ENCODE results near the gene RASSF3.

The RASSF3 gene, protein sequence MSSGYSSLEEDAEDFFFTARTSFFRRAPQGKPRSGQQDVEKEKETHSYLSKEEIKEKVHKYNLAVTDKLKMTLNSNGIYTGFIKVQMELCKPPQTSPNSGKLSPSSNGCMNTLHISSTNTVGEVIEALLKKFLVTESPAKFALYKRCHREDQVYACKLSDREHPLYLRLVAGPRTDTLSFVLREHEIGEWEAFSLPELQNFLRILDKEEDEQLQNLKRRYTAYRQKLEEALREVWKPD

DNA sequence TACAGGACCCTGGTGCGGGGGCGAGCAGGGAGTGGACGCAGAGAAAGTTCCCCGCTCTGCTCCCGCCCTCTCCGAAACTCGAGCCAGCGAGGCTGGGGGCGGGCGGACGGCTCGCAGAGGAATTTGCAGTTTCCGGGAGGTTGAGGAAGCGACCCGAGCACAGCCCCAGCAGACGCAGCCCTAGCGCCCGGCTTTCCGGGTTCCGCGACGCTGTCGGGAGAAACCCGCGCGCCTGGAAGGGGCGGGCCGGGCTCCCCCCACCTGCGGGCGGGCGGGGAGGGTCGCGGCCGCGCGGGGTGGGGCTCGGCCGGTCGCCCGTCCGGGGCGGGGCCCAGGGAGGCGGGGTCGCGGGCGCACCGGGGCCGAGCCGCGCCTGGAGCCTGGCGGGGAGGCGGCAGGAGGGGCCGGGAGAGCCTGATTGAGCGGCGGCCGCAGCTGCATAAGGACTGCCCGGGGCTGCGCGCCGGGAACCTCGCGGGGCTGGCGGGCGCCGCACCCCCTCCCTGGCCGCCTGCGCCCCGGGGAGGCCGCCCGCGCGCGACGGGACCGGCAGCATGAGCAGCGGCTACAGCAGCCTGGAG, at the start of gene RASSF3:
TSS of gene RASSF3 (plus strand) at position 417 of the 581 bp plus-strand sequence. CDS start at position 555, 138 bp downstream.
- TF ChIP-seq, protein P1, sequence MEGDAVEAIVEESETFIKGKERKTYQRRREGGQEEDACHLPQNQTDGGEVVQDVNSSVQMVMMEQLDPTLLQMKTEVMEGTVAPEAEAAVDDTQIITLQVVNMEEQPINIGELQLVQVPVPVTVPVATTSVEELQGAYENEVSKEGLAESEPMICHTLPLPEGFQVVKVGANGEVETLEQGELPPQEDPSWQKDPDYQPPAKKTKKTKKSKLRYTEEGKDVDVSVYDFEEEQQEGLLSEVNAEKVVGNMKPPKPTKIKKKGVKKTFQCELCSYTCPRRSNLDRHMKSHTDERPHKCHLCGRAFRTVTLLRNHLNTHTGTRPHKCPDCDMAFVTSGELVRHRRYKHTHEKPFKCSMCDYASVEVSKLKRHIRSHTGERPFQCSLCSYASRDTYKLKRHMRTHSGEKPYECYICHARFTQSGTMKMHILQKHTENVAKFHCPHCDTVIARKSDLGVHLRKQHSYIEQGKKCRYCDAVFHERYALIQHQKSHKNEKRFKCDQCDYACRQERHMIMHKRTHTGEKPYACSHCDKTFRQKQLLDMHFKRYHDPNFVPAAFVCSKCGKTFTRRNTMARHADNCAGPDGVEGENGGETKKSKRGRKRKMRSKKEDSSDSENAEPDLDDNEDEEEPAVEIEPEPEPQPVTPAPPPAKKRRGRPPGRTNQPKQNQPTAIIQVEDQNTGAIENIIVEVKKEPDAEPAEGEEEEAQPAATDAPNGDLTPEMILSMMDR (IDR thresholded peaks at IDR 0.05; ENCODE audit: insufficient read depth, low read depth, low read length, missing control alignments), result no peak
- peak; percentile 92 for DNase-seq (ENCODE audit: low read depth)
- H3K4me3 ChIP-seq (ENCODE audit: low read depth, low read length), result peak within 1 kb of the TSS; percentile 98

DNA sequence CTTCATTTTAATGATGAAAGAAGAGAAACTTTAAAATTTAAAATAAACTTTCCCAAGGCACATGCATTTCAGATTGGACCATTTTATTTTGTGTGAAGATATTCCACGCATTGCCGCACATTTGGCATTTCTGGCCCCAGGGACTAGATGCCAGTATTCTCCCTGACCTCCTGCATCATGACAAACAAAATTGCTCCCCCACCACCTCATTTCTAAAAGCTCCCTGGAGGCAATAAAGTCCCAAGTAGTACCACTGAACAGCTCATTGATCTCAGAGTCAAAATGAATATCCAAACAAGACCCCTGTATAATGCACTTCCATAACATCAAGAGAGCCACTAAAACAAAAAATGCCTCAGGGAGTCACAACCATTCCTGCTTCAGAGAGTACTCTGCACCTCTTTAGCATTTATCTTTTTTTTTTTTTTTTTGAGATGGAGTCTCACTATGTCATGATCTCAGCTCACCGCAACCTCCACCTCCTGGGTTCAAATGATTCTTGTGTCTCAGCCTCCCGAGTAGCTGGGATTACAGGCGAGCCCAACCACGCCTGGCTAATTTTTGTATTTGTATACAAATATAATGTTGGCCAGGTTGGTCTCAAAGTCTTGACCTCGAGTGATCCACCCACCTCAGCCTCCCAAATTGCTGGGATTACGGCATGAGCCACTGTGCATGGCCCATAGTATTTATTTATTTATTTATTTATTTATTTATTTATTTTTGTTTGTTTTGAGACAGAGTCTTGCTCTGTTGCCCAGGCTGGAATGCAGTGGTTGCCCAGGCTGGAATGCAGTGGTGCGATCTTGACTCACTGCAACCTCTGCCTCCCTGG, 48.8 kb upstream of the RASSF3 start:
- no peak overlapping the region for H3K4me3 ChIP-seq (ENCODE audit: low read depth, low read length)
- no peak for DNase-seq (ENCODE audit: low read depth)
- TF ChIP-seq, protein P1 (IDR thresholded peaks at IDR 0.05; ENCODE audit: insufficient read depth, low read depth, low read length, missing control alignments), result no peak

DNA sequence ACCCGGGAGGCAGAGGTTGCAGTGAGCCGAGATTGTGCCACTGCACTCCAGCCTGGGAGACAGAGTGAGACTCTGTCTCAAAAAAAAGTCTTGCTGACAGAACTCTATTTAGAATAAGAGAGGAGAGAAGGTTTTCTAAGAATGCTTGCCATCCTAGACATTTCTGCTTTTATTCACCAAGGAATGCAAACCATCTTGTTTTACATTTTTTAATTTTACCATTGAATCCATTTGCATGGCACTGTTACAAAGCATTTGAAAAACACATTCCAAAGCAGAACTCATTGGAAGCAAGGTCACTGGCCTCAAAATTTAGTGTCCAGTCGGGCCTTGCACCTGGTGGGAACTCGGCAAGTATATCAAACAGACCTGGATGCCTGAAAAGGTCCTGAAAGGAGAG, 44.2 kb upstream of the RASSF3 start:
- TF ChIP-seq, protein P1 (IDR thresholded peaks at IDR 0.05; ENCODE audit: insufficient read depth, low read depth, low read length, missing control alignments), result no peak
- no peak overlapping the region for H3K4me3 ChIP-seq (ENCODE audit: low read depth, low read length)
- no peak for DNase-seq (ENCODE audit: low read depth)

DNA sequence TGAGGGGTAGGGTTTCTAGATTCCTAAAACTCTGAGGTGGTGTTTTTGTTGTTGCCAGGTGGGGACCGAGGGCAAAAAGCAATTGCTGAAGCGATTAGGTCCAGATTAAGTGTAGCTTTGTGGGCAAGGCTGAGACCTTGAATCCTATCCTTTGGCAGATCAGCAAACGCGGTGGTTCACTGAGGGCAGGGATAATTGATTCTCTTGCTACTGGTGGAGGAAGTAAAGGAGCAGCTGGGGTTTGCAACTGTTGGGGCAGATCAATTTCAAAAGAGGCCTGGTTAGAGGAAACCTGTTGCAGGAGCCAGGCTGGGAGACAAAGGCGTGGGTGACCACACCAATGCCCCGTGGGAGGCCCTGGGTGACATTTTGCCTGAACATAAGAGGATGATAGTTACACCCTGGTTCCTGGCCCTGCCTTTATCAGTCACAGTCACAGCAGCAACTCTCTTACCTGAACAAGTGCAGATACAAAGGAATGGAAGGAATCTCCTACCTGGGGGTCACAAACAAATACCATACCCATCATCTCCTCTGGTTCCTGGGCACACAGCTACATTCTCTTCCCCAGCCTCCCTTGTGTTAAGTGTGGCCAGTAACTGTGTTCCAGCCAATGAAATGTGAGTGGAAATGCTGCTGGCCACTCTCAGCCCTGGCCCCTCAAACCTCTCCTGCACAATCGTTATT, 43.3 kb upstream of the RASSF3 start:
- H3K4me3 ChIP-seq (ENCODE audit: low read depth, low read length), result no peak overlapping the region
- TF ChIP-seq, protein P1 (IDR thresholded peaks at IDR 0.05; ENCODE audit: insufficient read depth, low read depth, low read length, missing control alignments), result no peak
- DNase-seq (ENCODE audit: low read depth), result no peak

DNA sequence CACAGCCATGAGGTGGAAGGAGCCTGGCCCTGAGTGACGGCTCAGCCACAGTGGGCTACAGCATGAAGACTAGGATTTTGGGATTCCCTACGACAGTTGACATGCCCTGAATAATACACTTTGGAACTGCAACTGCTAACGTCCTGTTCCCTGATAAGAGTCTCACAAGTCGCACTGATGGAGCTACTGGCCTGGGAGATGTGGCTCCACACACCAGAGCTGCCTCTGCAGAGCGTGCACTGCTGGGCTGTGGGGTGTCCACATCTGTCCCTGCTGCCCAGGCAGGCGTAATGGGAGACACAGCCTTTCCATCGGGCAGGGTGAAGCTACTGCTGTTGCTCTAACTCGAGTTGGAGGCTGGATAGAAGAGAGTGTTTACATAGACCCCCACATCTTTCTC, 42.7 kb upstream of the RASSF3 start:
- no peak overlapping the region for H3K4me3 ChIP-seq (ENCODE audit: low read depth, low read length)
- no peak for DNase-seq (ENCODE audit: low read depth)
- TF ChIP-seq, protein P1 (IDR thresholded peaks at IDR 0.05; ENCODE audit: insufficient read depth, low read depth, low read length, missing control alignments), result no peak

DNA sequence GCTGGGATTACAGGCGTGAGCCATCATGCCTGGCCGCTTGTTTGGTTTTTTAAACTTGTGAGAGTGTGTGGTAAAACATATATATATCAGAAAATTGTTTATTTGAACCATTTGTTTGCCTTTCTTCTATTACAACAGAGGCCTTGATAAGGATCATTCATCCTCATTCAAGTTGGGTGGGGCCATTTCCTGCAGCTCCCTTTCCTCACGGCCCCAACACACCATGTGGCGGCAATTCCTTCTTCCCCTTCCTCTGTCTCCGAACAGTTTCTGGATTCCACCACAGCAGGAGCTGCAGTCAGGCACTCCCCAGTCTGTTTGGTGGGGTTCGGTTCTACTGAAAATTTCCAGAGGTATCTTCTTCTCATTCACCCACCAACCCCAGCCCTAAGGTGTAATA, 42.0 kb upstream of the RASSF3 start:
- DNase-seq (ENCODE audit: low read depth), result no peak
- TF ChIP-seq, protein P1 (IDR thresholded peaks at IDR 0.05; ENCODE audit: insufficient read depth, low read depth, low read length, missing control alignments), result no peak
- H3K4me3 ChIP-seq (ENCODE audit: low read depth, low read length), result no peak overlapping the region

All from GM12865 (cell line).